ENCODE measurements around the gene MSH6. TPM values are rescaled to one million over a fixed set of nuclear protein-coding genes. Genes with fewer than 3 reads are reported as not detected.
A peak's percentile ranks its signal among the peaks of the same experiment; 100 is the strongest.

MSH6 gene
- total and polyA plus RNA-seq, 2 of the 13 experiments (the other 11 are each of a cell fraction or from before 2014, with no cell fraction given), result 20.8 to 113 TPM

- DNase-seq (ENCODE audit: low spot score) (no peak), FAIRE-seq (no peak), ATAC-seq (peak; percentile 10; the same call in 1 of the 3 replicates)
- peak overlapping the region; percentile 50 for H2AFZ ChIP-seq (ENCODE audit: low read length)
- peaks cover 0 to 29% of the 10 kb centered on the region in 2 experiments; a peak in 3 of 5 replicates for H3K27me3 ChIP-seq (ENCODE audit: control insufficient read depth in 1 of 2, insufficient read depth in 2 of 2, low read length in 2 of 2)
- H4K20me1 ChIP-seq (ENCODE audit: insufficient read depth, low read length), result no peaks in the 10 kb centered on the region
- TF ChIP-seq MXI1 (IDR thresholded peaks at IDR 0.05; ENCODE audit: borderline replicate concordance, low read depth, low read length) (no peak), GFI1 (CRISPR knock-in tag; IDR thresholded peaks at IDR 0.05; ENCODE audit: borderline replicate concordance) (no peak), NFIC (IDR thresholded peaks at IDR 0.05; ENCODE audit: low read length) (no peak), MLLT10 (CRISPR knock-in tag; IDR thresholded peaks at IDR 0.05) (no peak), MBD4 (IDR thresholded peaks at IDR 0.05; ENCODE audit: borderline replicate concordance, low read length) (no peak), KAT8 (CRISPR knock-in tag; IDR thresholded peaks at IDR 0.05) (no peak), ZNF281 (CRISPR knock-in tag; IDR thresholded peaks at IDR 0.05; ENCODE audit: borderline replicate concordance) (no peak), BRCA1 (CRISPR knock-in tag; IDR thresholded peaks at IDR 0.05) (no peak)
- H3K79me2 ChIP-seq (ENCODE audit: insufficient read depth, low read length), result no peaks in the 10 kb centered on the region
- H3K4me3 ChIP-seq (replicated peaks in 1 of 3; ENCODE audit: insufficient read depth in 1 of 3, low read depth in 2 of 3, low read length in 3 of 3), result peak overlapping the region in 1 of 3 experiments; percentile 34; a peak in 2 of 6 replicates
- 20% methylated on average over 13 of the region's 13 CpGs for WGBS (ENCODE audit: low lambda C conversion rate)
- no TSS peak for BruUV-seq (replicated peaks)
- CTCF ChIA-PET (ENCODE audit: low intra/inter-chr PET ratio, low total read pairs), result no interaction called here
- H3K9me3 ChIP-seq (ENCODE audit: low read length), result no peaks in the 10 kb centered on the region
- POLR2A ChIA-PET, result no interaction called here
- in situ Hi-C loops (cut with HindIII; ENCODE audit: extremely low pct_ligation_motif_present, low pct_unique_long_range_greater_than_20kb) (no loop called here), intact Hi-C loops (cut with micrococcal nuclease; ENCODE audit: unreplicated experiment) (no loop called here)
- no peak overlapping the region for H3K27ac ChIP-seq (ENCODE audit: extremely low read length, insufficient read depth, low read length)
- H3K4me1 ChIP-seq (ENCODE audit: insufficient read depth, low read length), result peaks cover 25% of the 10 kb centered on the region
- peak overlapping the region; percentile 51 for H3K4me2 ChIP-seq (ENCODE audit: low read depth, low read length)
- H3K36me3 ChIP-seq (replicated peaks in 1 of 2; ENCODE audit: control insufficient read depth in 1 of 2, insufficient read depth in 2 of 2, low read length in 2 of 2), result no peaks in the 10 kb centered on the region
- no peak overlapping the region for H3K9ac ChIP-seq (ENCODE audit: insufficient read depth, low read depth, low read length)
Observed at GRCh38 chr2:47777277-47777937, 5.5 kb upstream of the MSH6 start.
